ENCODE measurements around the gene BCAS1. TPM values are rescaled to one million over a fixed set of nuclear protein-coding genes. Genes with fewer than 3 reads are reported as not detected.

Gene BCAS1
- total RNA-seq, 4 donors from 2014 or later: 0.35 to 1.0 TPM; not detected in 2

- no peak for TF ChIP-seq POLR2AphosphoS5 (IDR thresholded peaks at IDR 0.05)
- TF ChIP-seq EP300 (IDR thresholded peaks at IDR 0.05): no peak
- TF ChIP-seq, protein P1, sequence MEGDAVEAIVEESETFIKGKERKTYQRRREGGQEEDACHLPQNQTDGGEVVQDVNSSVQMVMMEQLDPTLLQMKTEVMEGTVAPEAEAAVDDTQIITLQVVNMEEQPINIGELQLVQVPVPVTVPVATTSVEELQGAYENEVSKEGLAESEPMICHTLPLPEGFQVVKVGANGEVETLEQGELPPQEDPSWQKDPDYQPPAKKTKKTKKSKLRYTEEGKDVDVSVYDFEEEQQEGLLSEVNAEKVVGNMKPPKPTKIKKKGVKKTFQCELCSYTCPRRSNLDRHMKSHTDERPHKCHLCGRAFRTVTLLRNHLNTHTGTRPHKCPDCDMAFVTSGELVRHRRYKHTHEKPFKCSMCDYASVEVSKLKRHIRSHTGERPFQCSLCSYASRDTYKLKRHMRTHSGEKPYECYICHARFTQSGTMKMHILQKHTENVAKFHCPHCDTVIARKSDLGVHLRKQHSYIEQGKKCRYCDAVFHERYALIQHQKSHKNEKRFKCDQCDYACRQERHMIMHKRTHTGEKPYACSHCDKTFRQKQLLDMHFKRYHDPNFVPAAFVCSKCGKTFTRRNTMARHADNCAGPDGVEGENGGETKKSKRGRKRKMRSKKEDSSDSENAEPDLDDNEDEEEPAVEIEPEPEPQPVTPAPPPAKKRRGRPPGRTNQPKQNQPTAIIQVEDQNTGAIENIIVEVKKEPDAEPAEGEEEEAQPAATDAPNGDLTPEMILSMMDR (IDR thresholded peaks at IDR 0.05): no peak
- TF ChIP-seq POLR2A (IDR thresholded peaks at IDR 0.05): no peak
- Histone ChIP-seq H3K27me3 (no peaks in the 10 kb centered on the region), H3K27ac (peak overlapping the region in 3 of 4 donors; percentile 68 to 76 (median 72)), H3K4me3 (no peak overlapping the region), H3K9me3 (no peaks in the 10 kb centered on the region), H3K36me3 (no peaks in the 10 kb centered on the region), H3K4me1 (peaks cover 6 to 49% (median 17%) of the 10 kb centered on the region in 3 donors)
- no peak for ATAC-seq
- WGBS, 2 donors (ENCODE audit: low coverage in 1 of 2): 10 to 30% methylated on average over 3 of the region's 3 CpGs
Measured at GRCh38 chr20:53939190-53939571, 131.2 kb downstream of the BCAS1 start.

DNA sequence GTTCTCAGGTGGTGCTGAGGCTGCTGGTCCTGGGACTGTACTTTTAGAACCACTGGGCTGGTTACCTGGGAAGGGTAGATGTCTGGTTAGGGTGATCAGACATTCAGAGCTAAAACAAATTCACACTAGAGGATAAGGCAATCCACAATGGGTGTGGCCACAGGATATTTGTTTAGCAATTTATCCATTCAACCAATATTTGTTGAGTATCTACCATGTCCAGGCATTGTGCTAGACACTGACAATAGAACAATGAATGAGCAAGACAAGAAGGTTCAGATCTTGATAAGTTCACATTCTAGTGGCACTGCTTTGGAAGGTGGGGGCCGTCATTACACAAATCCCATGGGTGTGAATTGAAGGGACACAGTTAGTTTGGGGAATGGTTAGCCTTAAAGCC lies 131.7 kb downstream of the BCAS1 start:
- Histone ChIP-seq H3K27me3 (no peaks in the 10 kb centered on the region), H3K4me1 (peaks cover 6 to 50% (median 17%) of the 10 kb centered on the region in 3 donors), H3K36me3 (no peaks in the 10 kb centered on the region), H3K4me3 (no peak overlapping the region), H3K9me3 (no peaks in the 10 kb centered on the region), H3K27ac (peak overlapping the region in 3 of 4 donors; percentile 68 to 76 (median 72))
- TF ChIP-seq POLR2AphosphoS5 (IDR thresholded peaks at IDR 0.05): no peak
- no peak for TF ChIP-seq EP300 (IDR thresholded peaks at IDR 0.05)
- TF ChIP-seq, protein P1 (IDR thresholded peaks at IDR 0.05): no peak
- TF ChIP-seq POLR2A (IDR thresholded peaks at IDR 0.05): no peak
- no peak for ATAC-seq
- WGBS, 2 donors (ENCODE audit: low coverage in 1 of 2): 100% methylated on average over 1 of the region's 1 CpG; no CpG with 5 or more reads in 1 of the 2 donors

DNA sequence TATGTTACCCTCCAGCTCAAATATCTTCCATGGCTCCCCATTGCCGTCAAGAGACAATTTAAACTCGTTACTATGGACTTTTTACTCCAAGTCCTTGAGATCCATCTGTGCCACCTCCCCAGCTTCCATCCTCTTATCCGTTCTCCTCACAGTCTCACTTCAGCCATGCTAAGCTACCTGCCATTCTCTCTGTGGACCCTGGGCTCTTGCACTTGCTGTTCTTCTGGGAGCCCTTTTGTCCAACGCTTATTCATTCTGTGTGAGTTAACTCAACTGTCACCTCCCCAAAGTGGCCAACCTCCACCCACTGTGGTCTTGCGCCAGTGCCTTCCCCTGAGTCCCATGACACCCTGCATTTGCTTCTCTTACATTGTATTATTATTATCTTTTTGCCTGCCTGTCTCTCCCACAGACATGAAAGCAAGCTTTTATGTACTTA lies 132.4 kb downstream of the BCAS1 start:
- Histone ChIP-seq H3K27me3 (no peaks in the 10 kb centered on the region), H3K27ac (no peak overlapping the region), H3K4me3 (no peak overlapping the region), H3K36me3 (no peaks in the 10 kb centered on the region), H3K4me1 (peaks cover 6 to 50% (median 17%) of the 10 kb centered on the region in 3 donors), H3K9me3 (no peaks in the 10 kb centered on the region)
- no peak for ATAC-seq
- TF ChIP-seq, protein P1 (IDR thresholded peaks at IDR 0.05): no peak
- TF ChIP-seq POLR2AphosphoS5 (IDR thresholded peaks at IDR 0.05): no peak
- no peak for TF ChIP-seq EP300 (IDR thresholded peaks at IDR 0.05)
- TF ChIP-seq POLR2A (IDR thresholded peaks at IDR 0.05): no peak
- 75 to 93% methylated on average over 3 to 5 of the region's 5 CpGs for WGBS, 2 donors (ENCODE audit: low coverage in 1 of 2)

- Histone ChIP-seq H3K27me3 (no peaks in the 10 kb centered on the region), H3K9me3 (no peaks in the 10 kb centered on the region)
Measured at GRCh38 chr20:53937339-53937741, 133.1 kb downstream of the BCAS1 start.

More at GRCh38 chr20:53937339-53937741, 133.1 kb downstream of the BCAS1 start:
- TF ChIP-seq POLR2A (IDR thresholded peaks at IDR 0.05): no peak
- no peak for TF ChIP-seq POLR2AphosphoS5 (IDR thresholded peaks at IDR 0.05)
- TF ChIP-seq, protein P1 (IDR thresholded peaks at IDR 0.05): no peak
- Histone ChIP-seq H3K36me3 (no peaks in the 10 kb centered on the region), H3K4me1 (peaks cover 6 to 50% (median 17%) of the 10 kb centered on the region in 3 donors), H3K27ac (no peak overlapping the region), H3K4me3 (no peak overlapping the region)
- ATAC-seq: no peak
- WGBS, 2 donors (ENCODE audit: low coverage in 1 of 2): 80 to 90% methylated on average over 5 of the region's 5 CpGs
